Measurements from ENCODE around the gene MAVS.

MAVS gene

GRCh38 chr20:3857405-3857804 is 10.8 kb downstream of the MAVS start:
- Histone ChIP-seq H3K27ac (ENCODE audit: low read length) (no peak overlapping the region), H4K20me1 (ENCODE audit: insufficient read depth, low read length) (no peaks in the 10 kb centered on the region)

GRCh38 chr20:3858689-3859088 is 12.1 kb downstream of the MAVS start:
- H3K9me3 ChIP-seq (replicated peaks; ENCODE audit: insufficient read depth, low read length) = no peaks in the 10 kb centered on the region
- H3K36me3 ChIP-seq (replicated peaks; ENCODE audit: insufficient read depth, low read length) = peaks cover 10% of the 10 kb centered on the region; the same call in 1 of the 2 replicates

More at GRCh38 chr20:3857405-3857804, 10.8 kb downstream of the MAVS start:
- TF ChIP-seq, protein P1, sequence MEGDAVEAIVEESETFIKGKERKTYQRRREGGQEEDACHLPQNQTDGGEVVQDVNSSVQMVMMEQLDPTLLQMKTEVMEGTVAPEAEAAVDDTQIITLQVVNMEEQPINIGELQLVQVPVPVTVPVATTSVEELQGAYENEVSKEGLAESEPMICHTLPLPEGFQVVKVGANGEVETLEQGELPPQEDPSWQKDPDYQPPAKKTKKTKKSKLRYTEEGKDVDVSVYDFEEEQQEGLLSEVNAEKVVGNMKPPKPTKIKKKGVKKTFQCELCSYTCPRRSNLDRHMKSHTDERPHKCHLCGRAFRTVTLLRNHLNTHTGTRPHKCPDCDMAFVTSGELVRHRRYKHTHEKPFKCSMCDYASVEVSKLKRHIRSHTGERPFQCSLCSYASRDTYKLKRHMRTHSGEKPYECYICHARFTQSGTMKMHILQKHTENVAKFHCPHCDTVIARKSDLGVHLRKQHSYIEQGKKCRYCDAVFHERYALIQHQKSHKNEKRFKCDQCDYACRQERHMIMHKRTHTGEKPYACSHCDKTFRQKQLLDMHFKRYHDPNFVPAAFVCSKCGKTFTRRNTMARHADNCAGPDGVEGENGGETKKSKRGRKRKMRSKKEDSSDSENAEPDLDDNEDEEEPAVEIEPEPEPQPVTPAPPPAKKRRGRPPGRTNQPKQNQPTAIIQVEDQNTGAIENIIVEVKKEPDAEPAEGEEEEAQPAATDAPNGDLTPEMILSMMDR (IDR thresholded peaks at IDR 0.05; ENCODE audit: low read length) = no peak
- no peak for TF ChIP-seq EZH2 (optimal IDR thresholded peaks at IDR 0.05; ENCODE audit: low read depth, low read length)
- TF ChIP-seq EZH2phosphoT487 (IDR thresholded peaks at IDR 0.05; ENCODE audit: low read length) = no peak
- Histone ChIP-seq H3K4me3 (ENCODE audit: low read length) (no peak overlapping the region), H3K4me1 (ENCODE audit: low read length) (no peaks in the 10 kb centered on the region), H3K9me3 (replicated peaks; ENCODE audit: insufficient read depth, low read length) (no peaks in the 10 kb centered on the region), H2AFZ (ENCODE audit: low read length) (no peak overlapping the region), H3K27me3 (replicated peaks; ENCODE audit: insufficient read depth, low read length) (no peaks in the 10 kb centered on the region), H3K79me2 (ENCODE audit: low read length) (peaks cover 9% of the 10 kb centered on the region), H3F3A (ENCODE audit: insufficient read depth, low read length) (no peaks in the 10 kb centered on the region; the same call in 1 of the 2 replicates), H3K9ac (ENCODE audit: low read length) (no peak overlapping the region), H3K9me2 (replicated peaks; ENCODE audit: insufficient read depth, low read length) (no peaks in the 10 kb centered on the region), H3K36me3 (replicated peaks; ENCODE audit: insufficient read depth, low read length) (peaks cover 9% of the 10 kb centered on the region; the same call in 1 of the 2 replicates), H3K4me2 (ENCODE audit: low read depth, low read length) (no peak overlapping the region)
- DNase-seq = no peak

DNA sequence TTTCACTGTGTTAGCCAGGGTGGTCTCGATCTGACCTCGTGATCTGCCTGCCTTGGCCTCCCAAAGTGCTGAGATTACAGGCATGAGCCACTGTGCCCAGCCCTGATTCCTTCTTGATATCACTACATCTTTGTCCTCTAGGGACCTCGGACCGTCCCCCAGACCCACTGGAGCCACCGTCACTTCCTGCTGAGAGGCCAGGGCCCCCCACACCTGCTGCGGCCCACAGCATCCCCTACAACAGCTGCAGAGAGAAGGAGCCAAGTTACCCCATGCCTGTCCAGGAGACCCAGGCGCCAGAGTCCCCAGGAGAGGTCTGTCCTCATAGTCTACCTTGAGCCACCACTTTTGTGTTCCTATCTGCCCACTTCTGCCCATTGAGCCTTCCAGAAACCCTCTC is 14.6 kb downstream of the MAVS start:
- Histone ChIP-seq H2AFZ (ENCODE audit: low read length) (no peak overlapping the region), H3K9me2 (replicated peaks; ENCODE audit: insufficient read depth, low read length) (no peaks in the 10 kb centered on the region), H3K4me3 (ENCODE audit: low read length) (no peak overlapping the region), H3K9ac (ENCODE audit: low read length) (no peak overlapping the region), H3K4me2 (ENCODE audit: low read depth, low read length) (no peak overlapping the region), H3K9me3 (replicated peaks; ENCODE audit: insufficient read depth, low read length) (no peaks in the 10 kb centered on the region), H3K4me1 (ENCODE audit: low read length) (no peaks in the 10 kb centered on the region), H3K36me3 (replicated peaks; ENCODE audit: insufficient read depth, low read length) (peaks cover 10% of the 10 kb centered on the region; the same call in 1 of the 2 replicates), H3K79me2 (ENCODE audit: low read length) (0 out of 2 replicates have a peak, but pooled peaks cover 2% of the 10 kb centered on the region), H4K20me1 (ENCODE audit: insufficient read depth, low read length) (no peaks in the 10 kb centered on the region), H3F3A (ENCODE audit: insufficient read depth, low read length) (no peaks in the 10 kb centered on the region), H3K27ac (ENCODE audit: low read length) (no peak overlapping the region), H3K27me3 (replicated peaks; ENCODE audit: insufficient read depth, low read length) (no peaks in the 10 kb centered on the region)
- DNase-seq = no peak
- no peak for TF ChIP-seq EZH2 (optimal IDR thresholded peaks at IDR 0.05; ENCODE audit: low read depth, low read length)
- no peak for TF ChIP-seq EZH2phosphoT487 (IDR thresholded peaks at IDR 0.05; ENCODE audit: low read length)
- TF ChIP-seq, protein P1 (IDR thresholded peaks at IDR 0.05; ENCODE audit: low read length) = no peak

More at GRCh38 chr20:3858689-3859088, 12.1 kb downstream of the MAVS start:
- Histone ChIP-seq H3F3A (ENCODE audit: insufficient read depth, low read length) (no peaks in the 10 kb centered on the region; the same call in 1 of the 2 replicates), H3K4me1 (ENCODE audit: low read length) (no peaks in the 10 kb centered on the region), H3K9ac (ENCODE audit: low read length) (no peak overlapping the region), H3K4me3 (ENCODE audit: low read length) (no peak overlapping the region), H4K20me1 (ENCODE audit: insufficient read depth, low read length) (no peaks in the 10 kb centered on the region), H3K9me2 (replicated peaks; ENCODE audit: insufficient read depth, low read length) (no peaks in the 10 kb centered on the region), H3K79me2 (ENCODE audit: low read length) (peaks cover 9% of the 10 kb centered on the region), H3K27me3 (replicated peaks; ENCODE audit: insufficient read depth, low read length) (no peaks in the 10 kb centered on the region), H3K27ac (ENCODE audit: low read length) (no peak overlapping the region), H2AFZ (ENCODE audit: low read length) (no peak overlapping the region), H3K4me2 (ENCODE audit: low read depth, low read length) (no peak overlapping the region)
- TF ChIP-seq, protein P1 (IDR thresholded peaks at IDR 0.05; ENCODE audit: low read length) = no peak
- TF ChIP-seq EZH2 (optimal IDR thresholded peaks at IDR 0.05; ENCODE audit: low read depth, low read length) (no peak), EZH2phosphoT487 (IDR thresholded peaks at IDR 0.05; ENCODE audit: low read length) (no peak)
- DNase-seq = no peak
